ENCODE data around the gene HLA-E.

DNA sequence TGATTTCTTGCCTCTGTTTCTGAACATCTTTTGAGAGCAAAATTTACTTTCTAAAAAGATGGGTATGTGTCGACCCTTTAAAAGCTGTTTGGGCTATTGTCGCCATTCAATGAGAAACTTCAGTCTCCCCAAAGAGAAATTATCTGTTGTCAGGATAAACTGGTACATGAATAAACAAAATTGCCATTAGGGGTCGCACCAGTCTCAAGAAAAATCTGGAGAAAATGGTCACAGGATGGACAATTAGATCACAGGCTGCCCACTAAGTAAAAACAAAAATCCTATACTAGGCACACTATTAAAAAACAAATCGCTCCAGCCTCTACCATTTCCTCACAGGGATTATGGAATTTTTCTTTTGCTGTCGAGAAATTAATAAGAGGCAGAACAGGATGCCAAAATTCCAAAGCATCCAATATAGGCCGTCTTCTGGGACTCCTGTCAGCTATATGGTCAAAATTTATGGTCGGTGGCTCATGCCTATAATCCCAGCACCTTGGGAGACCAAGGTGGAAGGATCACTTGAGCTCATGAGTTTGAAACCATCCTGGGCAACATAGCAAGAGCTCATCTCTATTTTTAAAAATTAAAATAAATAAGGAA, 5.5 kb upstream of the HLA-E start:
- TF ChIP-seq CTCF (IDR thresholded peaks at IDR 0.05; ENCODE audit: insufficient read depth, low read length, poor library complexity, severe bottlenecking) (peak; percentile 85), EZH2phosphoT487 (conservative IDR thresholded peaks at IDR 0.05; ENCODE audit: low read length) (no peak)

All from SU-DHL-6 (cell line).